HUES48 (cell line): ENCODE measurements around the gene HCRTR2.
A peak's percentile ranks its signal among the peaks of the same experiment; 100 is the strongest.

Experiments
- H3K27ac ChIP-seq: one replicate; pipeline ENCODE4 v1.7.0; 2013; ENCODE audit warnings: low read depth, low read length, inconsistent platforms
- H3K27me3 ChIP-seq: 2 replicates; pipeline ENCODE4 v1.6.1; 2013; ENCODE audit warnings: mild to moderate bottlenecking, low read length; ENCODE audit not compliant: control insufficient read depth, insufficient read depth
- H3K36me3 ChIP-seq: 2 replicates; pipeline ENCODE4 v1.6.1; 2013; ENCODE audit warnings: low read length; ENCODE audit not compliant: control insufficient read depth, insufficient read depth
- H3K4me1 ChIP-seq: 2 replicates; pipeline ENCODE4 v1.6.1; 2013; ENCODE audit warnings: mild to moderate bottlenecking, low read length; ENCODE audit not compliant: control insufficient read depth, insufficient read depth
- H3K4me3 ChIP-seq: 2 replicates; pipeline ENCODE4 v1.5.1; 2013; ENCODE audit warnings: mild to moderate bottlenecking, low read depth, low read length
- H3K9ac ChIP-seq: 2 replicates; pipeline ENCODE4 v1.6.1; 2013; ENCODE audit warnings: mild to moderate bottlenecking, low read depth, low read length, moderate library complexity
- H3K9me3 ChIP-seq: 2 replicates; pipeline ENCODE4 v1.6.1; 2013; ENCODE audit warnings: low read length; ENCODE audit not compliant: control insufficient read depth, insufficient read depth

The HCRTR2 gene

GRCh38 chr6:55175078-55176049, 1.0 kb downstream of the HCRTR2 start:
- Histone ChIP-seq H3K9ac (no peak overlapping the region), H3K4me1 (peaks cover 8% of the 10 kb centered on the region; the same call in 1 of the 2 replicates), H3K36me3 (no peaks in the 10 kb centered on the region), H3K9me3 (no peaks in the 10 kb centered on the region), H3K4me3 (peak overlapping the region; percentile 77), H3K27me3 (peaks cover 30% of the 10 kb centered on the region), H3K27ac (no peak overlapping the region)

GRCh38 chr6:55176958-55177357, 2.6 kb downstream of the HCRTR2 start:
- Histone ChIP-seq H3K4me3 (no peak overlapping the region), H3K9ac (no peak overlapping the region), H3K27ac (no peak overlapping the region), H3K9me3 (no peaks in the 10 kb centered on the region), H3K27me3 (peaks cover 30% of the 10 kb centered on the region), H3K36me3 (no peaks in the 10 kb centered on the region), H3K4me1 (peaks cover 8% of the 10 kb centered on the region; the same call in 1 of the 2 replicates)

GRCh38 chr6:55180258-55180657, 5.9 kb downstream of the HCRTR2 start:
- Histone ChIP-seq H3K4me3 (no peak overlapping the region), H3K36me3 (no peaks in the 10 kb centered on the region), H3K9ac (no peak overlapping the region), H3K4me1 (peaks cover 7% of the 10 kb centered on the region; the same call in 1 of the 2 replicates), H3K9me3 (no peaks in the 10 kb centered on the region), H3K27ac (no peak overlapping the region), H3K27me3 (peaks cover 8% of the 10 kb centered on the region)

- Histone ChIP-seq H3K27ac (no peak overlapping the region), H3K9ac (no peak overlapping the region), H3K4me1 (no peaks in the 10 kb centered on the region; the same call in 1 of the 2 replicates)
Observed at GRCh38 chr6:55182016-55182650, 7.8 kb downstream of the HCRTR2 start.

GRCh38 chr6:55184782-55185530, 10.6 kb downstream of the HCRTR2 start:
- Histone ChIP-seq H3K9me3 (no peaks in the 10 kb centered on the region), H3K27ac (no peak overlapping the region), H3K4me3 (no peak overlapping the region), H3K36me3 (no peaks in the 10 kb centered on the region), H3K27me3 (no peaks in the 10 kb centered on the region), H3K9ac (no peak overlapping the region), H3K4me1 (no peaks in the 10 kb centered on the region)

More at GRCh38 chr6:55182016-55182650, 7.8 kb downstream of the HCRTR2 start:
- Histone ChIP-seq H3K36me3 (no peaks in the 10 kb centered on the region), H3K27me3 (no peaks in the 10 kb centered on the region), H3K4me3 (no peak overlapping the region), H3K9me3 (no peaks in the 10 kb centered on the region)

GRCh38 chr6:55198715-55199114, 24.4 kb downstream of the HCRTR2 start:
- Histone ChIP-seq H3K9ac (no peak overlapping the region), H3K27me3 (no peaks in the 10 kb centered on the region), H3K4me1 (peaks cover 13% of the 10 kb centered on the region), H3K4me3 (no peak overlapping the region), H3K27ac (no peak overlapping the region), H3K9me3 (no peaks in the 10 kb centered on the region), H3K36me3 (no peaks in the 10 kb centered on the region)

GRCh38 chr6:55199239-55199638, 24.9 kb downstream of the HCRTR2 start:
- no peaks in the 10 kb centered on the region for H3K9me3 ChIP-seq
- H3K36me3 ChIP-seq = no peaks in the 10 kb centered on the region
- no peak overlapping the region for H3K4me3 ChIP-seq
- peaks cover 13% of the 10 kb centered on the region for H3K4me1 ChIP-seq
- no peaks in the 10 kb centered on the region for H3K27me3 ChIP-seq
- no peak overlapping the region for H3K9ac ChIP-seq
- no peak overlapping the region for H3K27ac ChIP-seq

- Histone ChIP-seq H3K36me3 (no peaks in the 10 kb centered on the region), H3K9me3 (no peaks in the 10 kb centered on the region), H3K27me3 (no peaks in the 10 kb centered on the region), H3K4me3 (no peak overlapping the region), H3K27ac (no peak overlapping the region), H3K9ac (no peak overlapping the region), H3K4me1 (no peaks in the 10 kb centered on the region)
Observed at GRCh38 chr6:55208478-55209458, 34.5 kb downstream of the HCRTR2 start.

- Histone ChIP-seq H3K36me3 (no peaks in the 10 kb centered on the region), H3K4me1 (no peaks in the 10 kb centered on the region), H3K9me3 (peaks cover 3% of the 10 kb centered on the region), H3K27me3 (no peaks in the 10 kb centered on the region), H3K4me3 (no peak overlapping the region), H3K27ac (no peak overlapping the region), H3K9ac (no peak overlapping the region)
Observed at GRCh38 chr6:55210952-55211351, 36.6 kb downstream of the HCRTR2 start.

GRCh38 chr6:55212156-55212555, 37.8 kb downstream of the HCRTR2 start:
- Histone ChIP-seq H3K9me3 (peaks cover 5% of the 10 kb centered on the region), H3K27me3 (no peaks in the 10 kb centered on the region), H3K36me3 (no peaks in the 10 kb centered on the region), H3K9ac (no peak overlapping the region), H3K4me3 (no peak overlapping the region), H3K27ac (no peak overlapping the region), H3K4me1 (no peaks in the 10 kb centered on the region)
